ENCODE data around the gene MCRIP1.

MCRIP1 gene

GRCh38 chr17:81846743-81847689, 13.9 kb upstream of the MCRIP1 start:
- TF ChIP-seq CTCF (IDR thresholded peaks at IDR 0.05; ENCODE audit: low read depth, low read length), result no peak
- no peak for DNase-seq (ENCODE audit: extremely low read depth, low read depth)

- TF ChIP-seq CTCF (IDR thresholded peaks at IDR 0.05; ENCODE audit: low read depth, low read length), result no peak
- DNase-seq (ENCODE audit: extremely low read depth, low read depth), result no peak
These were observed 13.0 kb upstream of the MCRIP1 start for GRCh38 chr17:81845881-81846742.

GRCh38 chr17:81845361-81845760, 12.3 kb upstream of the MCRIP1 start:
- TF ChIP-seq CTCF (IDR thresholded peaks at IDR 0.05; ENCODE audit: low read depth, low read length), result no peak
- DNase-seq (ENCODE audit: extremely low read depth, low read depth), result no peak

GRCh38 chr17:81844887-81845286, 11.8 kb upstream of the MCRIP1 start:
- DNase-seq (ENCODE audit: extremely low read depth, low read depth), result no peak
- no peak for TF ChIP-seq CTCF (IDR thresholded peaks at IDR 0.05; ENCODE audit: low read depth, low read length)

- TF ChIP-seq CTCF (IDR thresholded peaks at IDR 0.05; ENCODE audit: low read depth, low read length), result no peak
- DNase-seq (ENCODE audit: extremely low read depth, low read depth), result no peak
These were observed 11.3 kb upstream of the MCRIP1 start for GRCh38 chr17:81844327-81844851.

- no peak for TF ChIP-seq CTCF (IDR thresholded peaks at IDR 0.05; ENCODE audit: low read depth, low read length)
- DNase-seq (ENCODE audit: extremely low read depth, low read depth), result no peak
These were observed 10.7 kb upstream of the MCRIP1 start for GRCh38 chr17:81843713-81844326.
